Activated B cell treated with CpG ODN at 0.5 μM for 24 hours (primary cell): Measurements from ENCODE around the gene RPA4. TPM values are rescaled to one million over a fixed set of nuclear protein-coding genes. Genes with fewer than 3 reads are reported as not detected.
"Not testable (repeated sequence)": the region's sequence is repeated elsewhere in the genome, so short reads cannot be mapped to it uniquely, and the experiment has no call there.

ENCODE experiments used
- ATAC-seq: fragments of 200-7000 bp; cut with Tn5 transposase; one replicate; pipeline ENCODE4 v1.10.0; 2021; ENCODE audit warnings: low read depth, mild to moderate bottlenecking, moderate library complexity
- CTCF ChIA-PET: fragments of 350-600 bp; sonication (Branson Sonifier 250); formaldehyde crosslinking; loops from one replicate; lab custom pipeline; 2021; ENCODE audit warnings: antibody characterized with exemption; lab: Charles Lee
- POLR2A ChIA-PET: fragments of 350-600 bp; sonication (Branson Sonifier 250); formaldehyde crosslinking; loops from one replicate; lab custom pipeline; 2021; ENCODE audit warnings: antibody characterized with exemption; lab: Charles Lee
- DNase-seq: peaks from one replicate; pipeline ENCODE4 v3.0.0; 2022
- H3K27ac Mint-ChIP-seq: one replicate; pipeline ENCODE4 v1.8.0; 2020; ENCODE audit warnings: mixed read lengths
- H3K27me3 Mint-ChIP-seq: one replicate; pipeline ENCODE4 v1.8.0; 2021; ENCODE audit warnings: mixed read lengths
- H3K36me3 Mint-ChIP-seq: one replicate; pipeline ENCODE4 v1.8.0; 2021; ENCODE audit warnings: low read depth, mixed read lengths
- H3K4me1 Mint-ChIP-seq: one replicate; pipeline ENCODE4 v1.8.0; 2021; ENCODE audit warnings: mixed read lengths
- H3K4me3 Mint-ChIP-seq: one replicate; pipeline ENCODE4 v1.8.0; 2020; ENCODE audit warnings: mild to moderate bottlenecking, mixed read lengths
- H3K9me3 Mint-ChIP-seq: one replicate; pipeline ENCODE4 v1.8.0; 2020; ENCODE audit warnings: mixed read lengths
- intact Hi-C: fragments of 100-400 bp; cut with micrococcal nuclease; formaldehyde crosslinking; loops from one replicate; pipeline ENCODE4 v1.15.1; 2024
- total RNA-seq: library from RNA; stranded (reverse); gene quantifications from 2 replicates; pipeline ENCODE4 v1.2.3, GENCODE V29; 2022
- TF ChIP-seq, protein P1 (sequence below): fragments of 200-600 bp; IDR thresholded peaks from one replicate; pipeline ENCODE4 v1.8.0; 2022; ENCODE audit warnings: antibody characterized with exemption, mild to moderate bottlenecking

RPA4 gene
- total RNA-seq, 1 donor from 2014 or later = 0.86 TPM

DNA sequence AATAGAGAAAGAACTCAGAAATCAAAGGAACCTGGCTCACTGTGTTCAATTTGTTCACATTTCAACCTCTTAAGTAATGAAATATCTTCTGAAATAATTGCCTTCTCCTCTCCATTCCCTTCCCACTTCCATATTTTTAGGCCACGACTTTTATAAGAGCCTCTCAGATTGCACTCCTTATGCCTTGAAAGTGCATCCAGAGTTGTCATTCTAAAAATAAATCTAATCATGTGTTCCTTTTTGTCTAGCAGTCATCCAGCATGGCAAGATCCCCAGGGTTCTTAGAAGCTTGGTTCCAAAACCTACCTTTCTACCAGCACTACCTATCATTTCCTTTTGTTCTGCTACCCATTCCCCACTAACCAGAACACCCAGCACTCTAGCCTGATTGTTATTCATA, 42.4 kb upstream of the RPA4 start:
- Mint-ChIP-seq H3K27ac (no peak overlapping the region), H3K4me3 (no peak overlapping the region), H3K36me3 (no peaks in the 10 kb centered on the region), H3K9me3 (no peaks in the 10 kb centered on the region), H3K4me1 (peaks cover 6% of the 10 kb centered on the region), H3K27me3 (no peaks in the 10 kb centered on the region)
- TF ChIP-seq, protein P1, sequence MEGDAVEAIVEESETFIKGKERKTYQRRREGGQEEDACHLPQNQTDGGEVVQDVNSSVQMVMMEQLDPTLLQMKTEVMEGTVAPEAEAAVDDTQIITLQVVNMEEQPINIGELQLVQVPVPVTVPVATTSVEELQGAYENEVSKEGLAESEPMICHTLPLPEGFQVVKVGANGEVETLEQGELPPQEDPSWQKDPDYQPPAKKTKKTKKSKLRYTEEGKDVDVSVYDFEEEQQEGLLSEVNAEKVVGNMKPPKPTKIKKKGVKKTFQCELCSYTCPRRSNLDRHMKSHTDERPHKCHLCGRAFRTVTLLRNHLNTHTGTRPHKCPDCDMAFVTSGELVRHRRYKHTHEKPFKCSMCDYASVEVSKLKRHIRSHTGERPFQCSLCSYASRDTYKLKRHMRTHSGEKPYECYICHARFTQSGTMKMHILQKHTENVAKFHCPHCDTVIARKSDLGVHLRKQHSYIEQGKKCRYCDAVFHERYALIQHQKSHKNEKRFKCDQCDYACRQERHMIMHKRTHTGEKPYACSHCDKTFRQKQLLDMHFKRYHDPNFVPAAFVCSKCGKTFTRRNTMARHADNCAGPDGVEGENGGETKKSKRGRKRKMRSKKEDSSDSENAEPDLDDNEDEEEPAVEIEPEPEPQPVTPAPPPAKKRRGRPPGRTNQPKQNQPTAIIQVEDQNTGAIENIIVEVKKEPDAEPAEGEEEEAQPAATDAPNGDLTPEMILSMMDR = no peak
- POLR2A ChIA-PET = no interaction called here
- ATAC-seq (no peak), DNase-seq (no peak)
- CTCF ChIA-PET = no interaction called here
- intact Hi-C loops = no loop called here

DNA sequence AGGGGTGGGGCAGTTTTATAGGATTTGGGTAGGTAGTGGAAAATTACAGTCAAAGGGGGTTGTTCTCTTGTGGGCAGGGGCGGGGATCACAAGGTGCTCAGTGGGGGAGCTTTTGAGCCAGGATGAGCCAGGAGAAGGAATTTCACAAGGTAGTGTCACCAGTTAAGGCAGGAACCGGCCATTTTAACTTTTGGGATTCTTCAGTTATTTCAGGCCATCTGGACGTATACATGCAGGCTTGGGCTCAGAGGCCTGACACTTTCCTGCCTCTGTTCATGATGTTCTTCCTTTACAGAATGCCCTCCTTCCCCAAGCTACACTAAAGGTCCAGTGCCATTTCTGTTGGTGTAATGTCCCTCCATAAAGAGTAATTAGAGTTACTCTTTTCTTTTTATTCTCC, 41.8 kb upstream of the RPA4 start:
- H3K27ac Mint-ChIP-seq, H3K4me1 Mint-ChIP-seq, H3K27me3 Mint-ChIP-seq, H3K4me3 Mint-ChIP-seq, intact Hi-C loops, H3K9me3 Mint-ChIP-seq, DNase-seq, POLR2A ChIA-PET, ATAC-seq, H3K36me3 Mint-ChIP-seq, CTCF ChIA-PET: not testable (repeated sequence)

DNA sequence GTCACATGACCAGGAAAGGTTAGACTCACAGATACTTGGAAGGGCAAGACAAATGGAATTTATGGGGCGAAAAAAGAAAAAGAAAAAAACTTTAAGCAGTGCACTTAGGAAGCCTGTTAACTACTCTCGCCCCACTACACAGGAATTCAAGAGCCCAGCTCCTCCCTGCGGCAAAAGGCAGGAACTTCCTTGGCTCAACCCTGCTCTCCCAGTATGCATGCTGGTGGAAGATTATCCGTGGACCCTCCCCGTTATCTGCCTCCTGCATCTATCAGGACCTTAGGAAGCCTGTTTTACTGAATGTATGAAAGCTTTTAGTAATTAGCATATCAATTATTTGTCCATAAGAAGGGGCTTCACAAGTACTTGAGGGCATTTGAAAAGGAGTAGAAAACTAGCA, 40.1 kb upstream of the RPA4 start:
- no peak overlapping the region for H3K4me3 Mint-ChIP-seq
- TF ChIP-seq, protein P1 = no peak

DNA sequence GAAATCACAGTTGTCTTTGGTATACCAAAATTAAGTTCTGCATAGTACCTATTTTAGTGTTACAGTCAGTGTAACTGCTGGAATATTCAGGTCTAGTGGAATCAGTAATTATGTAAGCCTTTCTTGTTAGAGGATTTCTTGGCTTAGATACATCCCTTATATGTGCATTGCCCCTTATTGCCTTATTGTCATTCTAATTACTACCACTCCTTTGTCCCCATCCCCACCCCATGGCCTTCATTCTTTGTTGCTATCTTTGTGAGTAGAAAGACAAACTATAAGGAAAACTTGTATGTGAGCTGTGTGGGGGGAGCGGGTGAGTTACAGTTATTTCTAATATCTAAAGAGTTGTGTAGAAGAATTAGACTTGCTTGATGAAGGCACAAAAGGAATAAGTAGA, 36.9 kb upstream of the RPA4 start:
- CTCF ChIA-PET = no interaction called here
- intact Hi-C loops = no loop called here
- TF ChIP-seq, protein P1 = no peak
- Mint-ChIP-seq H3K9me3 (no peaks in the 10 kb centered on the region), H3K27me3 (no peaks in the 10 kb centered on the region), H3K4me3 (no peak overlapping the region), H3K4me1 (no peaks in the 10 kb centered on the region), H3K36me3 (no peaks in the 10 kb centered on the region), H3K27ac (no peak overlapping the region)
- no peak for ATAC-seq
- POLR2A ChIA-PET = no interaction called here
- DNase-seq = no peak

More for the DNA sequence above, 40.1 kb upstream of the RPA4 start:
- no peak for DNase-seq
- H3K27me3 Mint-ChIP-seq = no peaks in the 10 kb centered on the region
- CTCF ChIA-PET = no interaction called here
- H3K27ac Mint-ChIP-seq = no peak overlapping the region
- no peaks in the 10 kb centered on the region for H3K36me3 Mint-ChIP-seq
- H3K9me3 Mint-ChIP-seq = no peaks in the 10 kb centered on the region
- ATAC-seq = no peak
- POLR2A ChIA-PET = no interaction called here
- H3K4me1 Mint-ChIP-seq = no peaks in the 10 kb centered on the region
- intact Hi-C loops = no loop called here

DNA sequence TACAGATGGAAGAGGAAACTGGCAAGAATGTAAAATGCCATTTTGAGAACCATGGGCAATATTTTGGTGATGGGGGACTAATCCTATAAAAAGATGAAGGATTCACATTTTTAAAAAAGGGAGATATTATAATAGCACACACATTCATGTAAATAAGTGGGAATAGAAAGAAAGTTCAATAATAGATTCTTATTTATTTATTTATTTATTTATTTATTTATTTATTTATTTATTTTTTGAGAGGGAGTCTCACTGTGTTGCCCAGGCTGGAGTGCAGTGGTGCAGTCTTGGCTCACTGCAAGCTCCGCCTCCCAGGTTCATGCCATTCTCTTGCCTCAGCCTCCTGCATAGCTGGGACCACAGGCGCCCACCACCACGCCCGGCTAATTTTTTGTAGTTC, 24.3 kb upstream of the RPA4 start:
- H3K4me3 Mint-ChIP-seq = not testable (repeated sequence)
- H3K4me1 Mint-ChIP-seq = peaks cover 16% of the 10 kb centered on the region

DNA sequence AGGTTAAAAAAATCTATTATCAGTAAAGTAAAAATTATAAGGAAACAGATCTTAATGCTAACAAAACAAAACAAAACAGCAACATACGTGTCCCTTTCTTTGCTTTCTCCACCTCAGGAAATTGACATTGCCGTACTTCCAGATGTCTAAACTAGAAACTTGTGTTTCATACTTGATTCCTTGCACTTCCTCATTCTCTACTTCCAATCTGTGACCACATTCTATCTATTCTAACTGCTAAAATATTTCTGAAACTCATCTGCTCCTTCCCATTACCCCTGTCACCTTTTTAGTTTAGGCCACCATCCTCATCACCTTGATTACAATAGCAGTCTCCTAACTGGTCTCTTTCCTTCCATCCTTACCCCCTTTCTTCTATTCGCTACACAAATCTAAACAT, 22.5 kb upstream of the RPA4 start:
- CTCF ChIA-PET = no interaction called here
- Mint-ChIP-seq H3K36me3 (no peaks in the 10 kb centered on the region), H3K9me3 (no peaks in the 10 kb centered on the region), H3K4me3 (no peak overlapping the region), H3K4me1 (peaks cover 16% of the 10 kb centered on the region), H3K27ac (peak overlapping the region; percentile 57), H3K27me3 (no peaks in the 10 kb centered on the region)
- no peak for DNase-seq
- POLR2A ChIA-PET = no interaction called here
- peak; percentile 18 for ATAC-seq
- intact Hi-C loops = no loop called here
- TF ChIP-seq, protein P1 = no peak

More for the DNA sequence above, 24.3 kb upstream of the RPA4 start:
- H3K27ac Mint-ChIP-seq, DNase-seq, H3K27me3 Mint-ChIP-seq, H3K9me3 Mint-ChIP-seq, intact Hi-C loops, CTCF ChIA-PET, ATAC-seq, POLR2A ChIA-PET, H3K36me3 Mint-ChIP-seq: not testable (repeated sequence)
